Umbilical cord (tissue), 2 donors: ENCODE measurements around the gene GGPS1. TPM values are rescaled to one million over a fixed set of nuclear protein-coding genes. Genes with fewer than 3 reads are reported as not detected.
"Not testable (repeated sequence)": the region's sequence is repeated elsewhere in the genome, so short reads cannot be mapped to it uniquely, and the experiment has no call there.

Experiments used
- DNase-seq: peaks from one replicate; pipeline ENCODE4 v3.0.0-alpha.2; 2015; ENCODE audit warnings: low spot score
- total RNA-seq: library from RNA; depleted of rRNA; stranded (reverse); fragments of >200 nt; gene quantifications from one replicate; pipeline ENCODE4 v1.2.3, GENCODE V29; 2014; ENCODE audit warnings: low replicate concordance; ENCODE audit not compliant: insufficient read depth

The GGPS1 gene
- total RNA-seq, result 20.0 TPM

DNA sequence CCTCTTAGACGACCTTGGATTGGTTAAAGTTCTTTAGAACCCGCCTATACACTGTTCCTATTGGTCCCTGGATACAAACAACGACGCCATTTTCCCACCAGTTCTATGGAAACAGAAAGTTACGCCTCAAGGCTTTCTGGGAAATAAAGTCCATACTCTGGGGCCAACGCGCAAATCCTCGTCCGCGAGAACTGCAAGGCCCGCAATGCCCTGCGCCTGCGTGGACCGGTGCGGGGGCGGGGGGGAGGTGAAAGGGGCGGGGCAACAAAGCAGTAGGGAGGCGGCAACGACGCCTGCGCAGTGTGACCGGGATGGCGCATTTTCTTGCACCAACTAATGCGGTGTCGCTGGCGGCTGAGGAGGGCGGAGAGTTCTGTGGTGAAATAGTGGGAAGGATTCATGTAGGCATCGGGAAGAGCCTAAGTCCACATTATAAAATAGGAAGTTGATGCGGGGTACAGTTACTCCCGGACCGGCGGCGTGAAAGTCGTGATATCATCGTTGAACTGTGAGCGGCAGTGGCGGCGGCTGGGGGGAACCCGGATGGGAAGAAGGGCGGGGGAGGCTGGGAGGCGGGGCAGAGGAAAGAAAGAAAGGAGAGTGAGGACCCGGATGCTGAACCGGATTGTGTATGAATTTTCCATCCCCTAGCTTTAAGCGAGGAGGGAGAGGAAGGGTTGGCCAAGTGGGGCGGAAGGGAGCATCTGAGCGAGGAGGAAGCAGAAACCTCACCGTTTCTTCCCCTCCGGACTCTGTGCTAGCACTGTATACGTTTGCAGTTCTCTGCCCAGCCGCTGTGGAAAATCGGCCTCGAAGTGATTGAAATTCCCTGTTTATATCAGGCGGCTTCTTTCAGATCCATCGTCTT lies at the start of gene GGPS1:
Gene GGPS1 (plus strand): TSS at position 300 of the 868 bp plus-strand sequence. CDS start 6,695 bp downstream, outside the sequence.
- DNase-seq, result peak; percentile 100

DNA sequence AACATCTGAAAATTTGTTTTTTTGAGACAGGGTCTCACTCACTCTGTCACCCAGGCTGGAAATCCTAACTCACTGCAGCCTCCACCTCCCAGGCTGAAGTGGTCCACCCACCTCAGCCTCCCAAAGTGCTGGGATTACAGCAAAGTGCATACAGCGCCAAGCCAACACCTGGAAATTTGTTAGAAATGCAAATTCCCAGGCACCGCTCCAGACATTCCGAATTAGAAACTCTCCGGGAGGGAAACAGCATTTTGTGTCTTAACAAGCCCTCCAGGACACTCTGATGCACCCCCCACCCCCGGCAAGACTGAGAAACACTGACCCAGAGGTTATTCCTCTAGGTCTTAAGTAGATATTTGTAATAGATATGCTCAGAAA lies 49.5 kb upstream of the GGPS1 start:
- no peak for DNase-seq

DNA sequence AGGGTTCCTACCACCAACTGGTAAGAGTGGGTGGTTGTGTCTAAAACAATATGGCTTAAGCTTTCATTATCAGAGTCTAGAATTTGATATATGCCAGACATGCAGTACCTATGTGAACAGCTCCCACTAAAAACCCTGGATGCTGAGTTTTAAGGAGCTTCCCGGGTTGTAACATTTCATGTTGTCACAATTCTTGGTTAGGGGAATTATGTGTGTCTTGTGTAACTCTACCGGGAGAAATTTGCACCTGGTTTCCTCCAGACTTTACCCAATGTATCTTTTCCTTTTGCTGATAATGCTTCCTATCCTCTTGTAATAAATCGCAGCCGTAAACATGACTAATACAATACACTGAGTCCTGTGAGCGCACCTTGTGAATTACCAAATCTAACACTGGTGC lies 48.7 kb upstream of the GGPS1 start:
- no peak for DNase-seq

DNA sequence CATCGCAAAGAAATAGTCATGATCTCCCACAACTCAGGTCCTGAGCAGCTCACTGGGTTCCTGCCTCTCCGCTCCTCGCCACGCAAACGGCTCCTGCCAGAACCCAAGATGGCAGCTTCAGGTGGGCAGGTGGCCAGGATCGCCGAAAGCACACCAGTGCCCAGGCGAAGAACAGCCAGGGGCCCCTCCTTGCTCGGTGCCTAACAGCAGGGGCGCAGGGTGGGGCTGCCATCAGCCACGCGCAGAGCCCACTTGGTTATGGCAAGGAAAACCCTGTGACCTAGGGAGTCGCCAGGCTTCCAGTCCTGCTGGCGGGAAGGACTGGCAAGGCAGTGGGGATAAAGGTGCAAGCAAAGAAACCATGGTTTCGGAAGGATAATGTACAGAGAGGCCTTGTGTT lies 47.9 kb upstream of the GGPS1 start:
- DNase-seq, result no peak

DNA sequence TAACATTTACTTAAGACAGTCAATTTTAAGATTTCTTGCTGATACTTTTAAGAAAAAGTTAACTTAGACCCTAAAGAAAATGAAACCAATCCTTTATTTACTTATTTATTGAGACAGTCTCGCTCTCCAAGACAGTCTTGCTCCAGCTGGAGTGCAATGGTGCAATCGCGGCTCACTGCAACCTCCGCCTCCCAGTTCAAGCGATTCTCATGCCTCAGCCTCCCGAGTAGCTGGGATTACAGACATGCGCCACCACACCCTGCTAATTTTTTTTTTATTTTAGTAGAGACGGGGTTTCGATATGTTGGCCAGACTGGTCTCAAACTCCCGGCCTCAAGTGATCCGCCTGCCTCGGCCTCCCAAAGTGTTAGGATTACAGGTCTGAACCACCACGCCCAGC lies 44.7 kb upstream of the GGPS1 start:
- DNase-seq, result not testable (repeated sequence)

DNA sequence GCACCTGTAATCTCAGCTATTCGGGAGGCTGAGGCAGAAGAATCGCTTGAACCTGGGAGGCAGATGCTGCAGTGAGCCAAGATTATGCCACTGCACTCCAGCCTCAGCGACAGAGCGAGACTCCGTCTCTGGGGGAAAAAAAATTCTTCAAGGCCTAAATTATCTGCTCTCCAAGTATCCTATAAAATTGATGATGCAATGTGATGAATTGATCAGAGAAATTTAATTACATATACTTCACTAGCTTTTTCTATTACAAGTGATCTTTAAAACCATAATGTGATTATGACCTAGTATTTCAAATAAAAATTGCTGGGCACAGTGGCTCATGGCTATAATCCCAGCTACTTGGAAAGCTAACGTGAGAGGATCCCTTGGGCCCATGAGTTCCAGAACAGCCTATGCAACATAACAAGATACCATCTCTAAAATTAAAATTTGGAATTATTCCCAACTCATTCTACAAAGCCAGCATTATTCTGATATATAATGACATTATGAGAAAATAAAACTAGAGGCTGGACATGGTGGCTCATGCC lies 44.1 kb upstream of the GGPS1 start:
- no peak for DNase-seq

DNA sequence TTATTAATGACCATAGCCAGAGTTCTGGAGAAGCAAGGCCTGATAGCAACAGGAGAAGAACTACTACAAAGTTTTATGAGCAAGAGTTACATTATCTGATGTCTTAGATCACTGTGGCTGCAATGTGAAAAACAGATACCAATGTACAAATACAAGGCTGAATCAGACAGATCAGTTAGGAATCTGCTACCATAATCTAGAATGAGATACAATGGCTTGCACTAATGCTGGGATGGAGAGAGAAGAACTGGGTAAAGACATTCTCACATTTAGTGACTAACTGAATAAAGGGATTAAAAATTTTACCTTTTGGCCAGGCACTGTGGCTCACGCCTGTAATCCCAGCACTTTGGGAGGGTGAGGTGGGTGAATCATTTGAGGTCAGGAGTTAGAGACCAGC lies 41.7 kb upstream of the GGPS1 start:
- DNase-seq, result no peak

DNA sequence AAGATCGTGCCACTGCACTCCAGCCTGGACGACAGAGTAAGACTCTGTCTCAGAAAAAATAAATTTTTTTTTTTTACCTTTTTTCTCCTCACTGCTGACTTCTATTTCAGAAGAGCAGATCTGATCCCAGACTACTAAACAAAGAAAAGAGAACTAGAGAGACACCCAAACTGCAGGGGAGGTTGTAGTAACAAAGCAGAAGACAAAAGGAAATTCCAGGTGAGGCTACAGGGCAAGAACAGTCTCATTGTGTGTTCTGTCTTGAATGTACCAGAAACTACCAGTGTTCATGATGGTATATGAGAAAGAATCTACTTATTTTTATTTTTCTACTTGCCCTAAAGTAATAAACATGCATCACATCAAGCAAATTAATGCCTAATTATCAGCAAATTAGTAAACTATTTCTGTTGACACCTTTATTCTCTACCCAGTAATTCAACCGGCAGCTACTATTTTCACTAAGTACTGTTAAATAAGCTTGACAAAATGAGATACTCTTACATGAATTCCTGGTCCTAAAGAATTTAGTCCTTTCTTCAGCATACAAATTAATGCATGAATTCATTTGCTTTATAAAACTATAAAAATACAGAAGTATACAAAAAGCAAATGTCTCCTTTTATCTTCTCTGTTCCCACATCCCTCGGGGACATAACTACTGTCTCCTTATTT lies 41.0 kb upstream of the GGPS1 start:
- no peak for DNase-seq

DNA sequence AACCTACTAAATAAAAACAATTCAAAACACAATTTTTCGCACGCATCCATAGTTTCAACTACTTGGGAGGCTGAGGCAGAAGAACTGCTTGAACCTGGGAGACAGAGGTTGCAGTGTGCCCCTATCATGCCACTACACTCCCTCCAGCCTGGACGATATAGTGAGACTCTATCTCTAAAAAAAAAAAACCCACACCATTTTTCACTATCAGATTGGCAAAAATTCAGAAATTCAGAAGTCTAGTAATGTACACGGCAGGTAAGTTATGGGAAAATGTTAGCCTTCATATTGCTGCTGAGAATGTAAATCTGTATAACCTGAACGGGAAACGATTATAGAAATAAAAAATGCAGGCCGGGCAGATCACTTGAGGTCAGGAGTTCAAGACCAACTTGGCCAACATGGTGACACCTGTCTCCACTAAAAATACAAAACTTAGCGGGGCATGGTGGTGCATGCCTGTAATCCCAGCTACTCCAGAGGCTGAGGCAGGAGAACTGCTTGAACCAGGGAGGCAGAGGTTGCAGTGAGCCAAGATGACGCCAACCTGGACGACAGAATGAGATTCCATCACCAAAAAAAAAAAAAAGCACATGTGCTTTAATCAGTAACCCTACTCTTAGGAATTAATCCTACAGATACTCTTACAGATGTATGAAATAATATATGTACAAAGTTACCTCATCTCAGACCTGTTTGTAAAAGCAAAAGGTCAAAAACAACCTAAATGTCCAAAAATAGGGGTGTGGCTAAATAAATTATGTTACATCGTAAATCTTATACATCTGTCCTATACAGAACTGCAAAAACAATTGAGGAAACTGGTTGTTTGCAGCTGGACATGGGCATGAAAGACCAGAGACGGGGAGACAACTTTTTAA lies 38.3 kb upstream of the GGPS1 start:
- DNase-seq, result no peak

DNA sequence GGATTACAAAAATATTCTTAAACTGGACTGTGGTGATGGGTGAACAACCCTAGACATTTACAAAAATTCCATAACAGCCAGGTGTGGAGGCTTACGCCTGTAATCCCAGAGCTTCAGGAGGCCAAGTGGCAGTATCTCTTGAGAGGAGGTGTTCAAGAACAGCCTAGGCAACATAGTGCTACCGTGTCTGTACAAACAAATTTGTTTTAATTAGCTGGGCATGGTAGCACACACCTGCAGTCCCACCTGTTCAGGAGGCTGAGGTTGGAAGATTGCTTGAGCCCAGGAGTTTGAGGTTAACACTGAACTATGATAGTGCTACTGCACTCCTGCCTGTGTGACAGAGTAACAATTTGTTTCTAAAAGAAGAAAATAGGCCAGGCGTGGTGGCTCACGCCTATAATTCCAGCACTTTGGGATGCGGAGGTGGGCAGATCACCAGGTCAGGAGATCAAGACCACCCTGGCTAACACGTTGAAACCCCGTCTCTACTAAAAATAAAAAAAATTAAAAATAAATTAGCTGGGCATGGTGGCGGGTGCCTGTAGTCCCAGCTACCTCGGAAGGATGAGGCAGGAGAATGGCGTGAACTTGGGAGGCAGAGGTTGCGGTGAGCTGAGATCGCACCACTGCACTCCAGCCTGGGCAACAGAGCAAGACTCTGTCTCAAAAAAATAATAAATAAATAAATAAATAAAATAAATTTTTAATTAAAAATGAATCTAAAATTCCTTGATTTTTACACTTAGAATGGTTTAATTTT lies 37.4 kb upstream of the GGPS1 start:
- no peak for DNase-seq

DNA sequence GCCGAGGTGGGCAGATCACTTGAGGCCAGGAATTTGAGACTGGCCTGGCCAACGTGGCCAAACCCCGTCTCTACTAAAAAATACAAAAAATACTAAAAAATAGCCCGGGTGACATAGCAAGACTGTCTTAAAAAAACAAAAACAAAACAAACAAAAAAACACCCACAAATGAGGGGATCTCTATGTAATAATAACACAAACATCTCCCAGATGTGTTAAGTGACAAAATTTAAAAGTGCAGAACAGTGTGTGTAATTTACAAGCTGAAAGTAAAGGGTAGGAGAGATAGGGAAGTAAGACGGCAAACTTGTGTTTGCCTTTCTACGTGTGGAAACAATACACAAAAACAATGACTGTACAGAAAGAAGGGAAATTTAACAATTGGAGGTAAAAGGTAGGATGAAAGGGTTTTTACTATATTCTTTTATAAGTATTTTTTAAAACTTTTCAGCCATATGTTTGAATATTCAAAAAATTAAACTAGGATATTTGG lies 36.7 kb upstream of the GGPS1 start:
- DNase-seq, result no peak

DNA sequence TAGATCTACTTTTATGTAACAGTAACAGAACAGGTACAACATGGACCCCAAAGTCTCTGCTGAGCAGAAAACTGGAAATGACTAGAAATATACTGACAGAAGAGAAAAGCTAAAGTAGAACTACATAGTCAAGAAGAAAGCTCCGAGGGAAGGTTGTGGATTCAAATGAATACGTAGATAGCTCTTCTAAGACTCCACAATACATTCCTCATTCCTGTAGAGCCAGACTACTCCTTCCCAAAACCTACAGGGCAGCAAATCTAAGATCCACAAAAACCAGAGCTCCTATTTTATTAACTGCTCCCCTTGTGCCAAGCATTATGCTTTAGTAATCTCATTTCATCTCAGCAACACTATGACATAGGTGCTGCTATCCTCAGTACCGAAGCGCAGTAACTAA lies 35.6 kb upstream of the GGPS1 start:
- DNase-seq, result no peak

DNA sequence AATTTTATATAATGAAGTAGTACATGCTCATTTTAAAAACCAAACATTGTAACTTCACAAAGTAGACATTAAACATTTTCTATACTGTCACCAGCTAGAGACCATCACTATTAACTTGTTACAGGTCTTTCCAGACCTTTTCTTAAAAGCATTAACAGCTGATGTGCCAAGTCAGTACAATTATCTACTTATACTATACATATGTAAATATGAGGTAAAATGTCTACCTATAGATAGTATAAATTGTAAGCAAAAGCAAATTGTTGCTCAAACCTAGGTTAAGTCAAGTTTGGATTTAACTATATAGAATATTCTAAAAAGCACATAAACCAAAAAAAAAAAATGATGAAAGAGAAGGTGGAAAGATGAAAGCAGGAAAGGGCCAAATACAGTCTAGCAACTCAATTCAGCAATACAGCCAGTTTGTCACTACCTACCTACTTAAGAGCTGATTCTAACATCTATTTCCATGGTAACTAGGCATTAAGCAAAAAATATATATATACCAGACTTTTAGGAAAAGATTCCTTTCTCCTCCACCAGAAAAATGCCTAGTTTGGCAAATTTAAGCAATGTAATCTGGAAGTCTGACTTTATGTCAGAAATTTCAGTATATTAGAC lies 34.9 kb upstream of the GGPS1 start:
- no peak for DNase-seq

DNA sequence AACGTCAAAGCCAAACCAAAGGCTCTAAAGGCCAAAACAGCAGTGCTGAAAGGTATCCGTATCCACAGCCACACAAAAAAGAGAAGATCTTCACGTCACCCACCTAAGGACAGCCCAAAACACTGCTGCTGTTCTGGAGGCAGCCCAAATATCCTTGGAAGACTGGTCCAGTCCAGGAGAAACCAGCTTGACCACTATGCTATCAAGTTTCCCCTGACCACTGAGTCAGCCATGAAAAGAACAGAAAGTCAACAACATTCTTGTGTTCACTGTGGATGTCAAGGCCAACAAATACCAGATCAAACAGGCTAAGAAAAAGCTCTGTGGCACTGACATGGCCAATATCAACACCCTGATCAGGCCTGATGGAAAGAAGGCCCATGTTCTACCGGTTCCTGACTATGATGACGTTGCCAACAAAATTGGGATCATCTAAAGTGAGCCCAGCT lies 32.4 kb upstream of the GGPS1 start:
- DNase-seq, result no peak

DNA sequence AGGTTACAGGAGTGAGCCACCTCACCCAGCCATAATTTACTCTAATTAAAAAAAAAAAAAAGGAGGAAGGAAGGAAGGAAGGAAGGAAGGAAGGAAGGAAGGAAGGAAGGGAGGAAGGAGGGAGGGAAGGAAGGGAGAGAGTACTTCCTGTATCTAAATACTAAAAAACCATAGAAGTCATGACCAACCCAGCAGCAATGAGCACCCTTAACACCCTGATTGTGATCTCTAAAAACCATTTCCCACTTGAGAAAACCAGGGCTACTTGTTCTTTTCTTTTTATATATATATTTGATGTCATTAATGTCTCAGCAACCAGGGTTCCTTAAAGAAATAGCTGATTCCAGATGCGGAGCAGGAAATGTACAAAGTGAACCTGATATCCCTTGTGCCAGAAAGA lies 31.6 kb upstream of the GGPS1 start:
- no peak for DNase-seq

DNA sequence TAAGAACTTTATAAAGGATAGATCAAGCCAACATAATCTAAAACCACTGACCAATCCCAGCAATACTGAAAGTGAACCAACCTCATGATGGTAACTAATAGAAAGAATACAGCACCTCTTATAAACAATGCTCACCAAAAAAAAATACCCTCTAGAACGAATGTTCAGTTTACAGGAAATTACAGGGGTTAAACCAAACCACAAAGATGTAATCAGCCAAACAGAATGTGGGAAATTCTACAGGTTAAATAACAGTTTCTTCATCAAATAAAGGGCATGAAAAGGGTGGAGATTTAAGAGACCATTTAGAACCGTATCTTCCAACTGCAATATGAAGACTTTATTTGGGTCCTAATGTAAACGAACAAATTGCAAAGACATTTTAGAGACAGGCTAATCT lies 30.8 kb upstream of the GGPS1 start:
- no peak for DNase-seq

DNA sequence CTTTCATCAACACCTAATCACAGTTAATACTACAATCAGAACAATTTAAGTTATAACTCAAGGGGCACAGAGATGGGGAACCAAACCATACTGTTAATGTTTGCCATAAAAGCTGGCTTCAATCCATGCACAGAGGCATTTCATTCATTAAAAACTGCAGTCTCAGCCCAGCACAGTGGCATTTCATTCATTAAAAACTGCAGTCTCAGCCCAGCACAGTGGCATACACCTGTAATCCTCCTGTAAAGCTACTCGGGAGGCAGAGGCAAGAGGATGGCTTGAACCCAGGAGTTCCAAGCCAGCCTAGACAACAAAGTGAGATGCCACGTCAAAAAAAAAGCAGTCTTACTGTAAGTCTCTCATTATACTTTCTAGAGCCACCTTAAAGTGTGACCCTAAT lies 29.6 kb upstream of the GGPS1 start:
- no peak for DNase-seq

DNA sequence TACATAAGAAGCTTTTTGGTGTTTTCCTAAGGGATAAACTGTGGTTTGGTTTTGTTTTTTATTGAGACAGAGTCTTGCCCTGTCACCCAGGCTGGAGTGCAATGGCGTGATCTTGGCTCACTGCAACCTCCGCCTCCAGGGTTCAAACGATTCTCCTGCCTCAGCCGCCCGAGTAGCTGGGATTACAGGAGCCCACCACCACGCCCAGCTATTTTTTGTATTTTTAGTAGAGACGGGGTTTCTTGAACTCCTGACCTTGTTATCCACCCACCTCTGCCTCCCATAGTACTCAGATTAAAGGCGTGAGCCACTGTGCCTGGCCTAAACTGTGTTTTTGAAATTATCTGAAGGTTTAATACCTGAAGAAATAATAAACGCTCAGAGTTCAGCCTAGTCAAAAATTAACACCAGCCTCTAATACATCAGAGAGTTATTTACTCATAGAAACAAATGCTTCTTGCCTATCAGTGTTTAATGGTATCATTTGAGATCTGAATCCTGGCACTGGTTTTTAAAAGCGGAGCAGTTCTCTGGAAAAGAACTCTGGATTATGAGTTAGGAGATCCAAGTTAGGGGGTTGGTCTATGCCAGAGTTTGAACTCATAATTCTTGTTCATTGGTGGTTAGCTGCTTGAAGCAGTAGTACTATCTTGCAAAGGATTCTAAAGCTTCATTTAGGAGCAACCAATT lies 29.1 kb upstream of the GGPS1 start:
- no peak for DNase-seq

DNA sequence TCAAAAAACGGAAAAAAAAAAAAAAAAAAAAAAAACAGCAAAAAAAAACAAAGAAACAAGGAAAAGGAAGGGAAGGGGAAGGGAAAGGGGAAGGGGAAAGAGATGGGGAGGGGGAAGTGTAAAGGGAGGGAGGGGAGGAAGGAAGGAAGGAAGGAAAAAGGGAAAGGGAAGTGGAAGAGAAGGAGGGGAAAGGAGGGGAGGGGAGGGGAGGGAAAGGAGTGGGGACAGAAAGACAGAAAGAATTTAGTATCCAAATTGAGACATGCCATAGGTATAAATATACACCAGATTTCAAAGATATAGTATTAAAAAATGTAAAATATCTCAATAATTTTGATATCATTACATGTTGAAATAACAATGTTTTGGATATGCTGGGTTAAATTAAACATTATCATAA lies 26.2 kb upstream of the GGPS1 start:
- no peak for DNase-seq
